SK-N-SH treated with all-trans-retinoic acid at 6 μM for 48 hours (cell line): ENCODE data around the gene GRB2.
"Not testable (repeated sequence)": the region's sequence is repeated elsewhere in the genome, so short reads cannot be mapped to it uniquely, and the experiment has no call there.

ENCODE experiments used
- ATAC-seq: fragments of 200-7000 bp; cut with Tn5 transposase; 3 replicates; pipeline ENCODE4 v1.9.1; 2020; ENCODE audit warnings: mild to moderate bottlenecking, moderate library complexity
- BACH2 ChIP-seq: fragments of 250-450 bp; sonication (Bioruptor Pico); IDR thresholded peaks from 2 replicates; pipeline ENCODE4 v1.9.0; 2021; ENCODE audit warnings: mild to moderate bottlenecking, borderline replicate concordance
- CREB5 ChIP-seq: fragments of 250-450 bp; sonication (Bioruptor Pico); IDR thresholded peaks from 2 replicates; pipeline ENCODE4 v1.5.1; 2020; ENCODE audit warnings: low read depth, mild to moderate bottlenecking, moderate library complexity
- CSDC2 ChIP-seq: fragments of 250-450 bp; sonication (Bioruptor Pico); IDR thresholded peaks from 2 replicates; pipeline ENCODE4 v1.5.0; 2020; ENCODE audit warnings: mild to moderate bottlenecking, moderate library complexity
- CSRNP3 ChIP-seq: fragments of 250-450 bp; sonication (Bioruptor Pico); IDR thresholded peaks from 2 replicates; pipeline ENCODE4 v1.5.1; 2021; ENCODE audit warnings: mild to moderate bottlenecking, moderate library complexity
- ESRRG ChIP-seq: fragments of 250-450 bp; sonication (Bioruptor Pico); IDR thresholded peaks from 2 replicates; pipeline ENCODE4 v1.6.1; 2021; ENCODE audit warnings: mild to moderate bottlenecking
- ISL1 ChIP-seq: fragments of 250-450 bp; sonication (Bioruptor Pico); IDR thresholded peaks from 2 replicates; pipeline ENCODE4 v2.1.2; 2022; ENCODE audit warnings: mild to moderate bottlenecking, moderate library complexity
- OSR1 ChIP-seq: fragments of 250-450 bp; sonication (Bioruptor Pico); IDR thresholded peaks from 2 replicates; pipeline ENCODE4 v1.8.0; 2022; ENCODE audit warnings: moderate library complexity, mild to moderate bottlenecking, inconsistent platforms
- POU6F1 ChIP-seq: fragments of 250-450 bp; sonication (Bioruptor Pico); IDR thresholded peaks from 2 replicates; pipeline ENCODE4 v1.8.0; 2021; ENCODE audit warnings: low read depth, mild to moderate bottlenecking, moderate library complexity, borderline replicate concordance
- PPARA ChIP-seq: fragments of 250-450 bp; sonication (Bioruptor Pico); IDR thresholded peaks from 2 replicates; pipeline ENCODE4 v1.5.0; 2020; ENCODE audit warnings: mild to moderate bottlenecking, borderline replicate concordance
- RARB ChIP-seq: fragments of 250-450 bp; sonication (Bioruptor Pico); IDR thresholded peaks from 2 replicates; pipeline ENCODE4 v1.8.0; 2021; ENCODE audit warnings: mild to moderate bottlenecking, moderate library complexity
- TCF4 ChIP-seq: fragments of 250-450 bp; sonication (Bioruptor Pico); IDR thresholded peaks from 2 replicates; pipeline ENCODE4 v1.8.0; 2021; ENCODE audit warnings: mild to moderate bottlenecking, moderate library complexity, borderline replicate concordance
- TOX ChIP-seq: fragments of 250-450 bp; sonication (Bioruptor Pico); IDR thresholded peaks from 2 replicates; pipeline ENCODE4 v1.8.0; 2021; ENCODE audit warnings: mild to moderate bottlenecking, moderate library complexity, borderline replicate concordance
- TSHZ2 ChIP-seq: fragments of 250-450 bp; sonication (Bioruptor Pico); IDR thresholded peaks from 2 replicates; pipeline ENCODE4 v1.5.0; 2020; ENCODE audit warnings: mild to moderate bottlenecking, moderate library complexity
- ZFP3 ChIP-seq: fragments of 250-450 bp; sonication (Bioruptor Pico); IDR thresholded peaks from 2 replicates; pipeline ENCODE4 v1.5.0; 2020; ENCODE audit warnings: mild to moderate bottlenecking, moderate library complexity
- ZFP30 ChIP-seq: fragments of 450-650 bp; formaldehyde crosslinking; IDR thresholded peaks from 2 replicates; pipeline ENCODE4 v1.5.0; 2022; ENCODE audit warnings: mild to moderate bottlenecking, moderate library complexity
- ZNF565 ChIP-seq: fragments of 450-650 bp; formaldehyde crosslinking; conservative IDR thresholded peaks from 2 replicates; pipeline ENCODE4 v1.5.0; 2020; ENCODE audit warnings: low read depth, mild to moderate bottlenecking, moderate library complexity
- ZNF70 ChIP-seq: fragments of 450-650 bp; formaldehyde crosslinking; IDR thresholded peaks from 2 replicates; pipeline ENCODE4 v1.5.0; 2020; ENCODE audit warnings: mild to moderate bottlenecking, moderate library complexity

GRB2 gene

GRCh38 chr17:75450270-75450669, 44.8 kb upstream of the GRB2 start (continued):
- TF ChIP-seq POU6F1 (CRISPR knock-in tag) (no peak), ESRRG (no peak), ZFP30 (CRISPR knock-in tag) (no peak), TOX (CRISPR knock-in tag) (no peak)

- TF ChIP-seq CREB5 (CRISPR knock-in tag) (no peak), CSDC2 (CRISPR knock-in tag) (no peak), PPARA (CRISPR knock-in tag) (no peak)
- TF ChIP-seq, all 23 proteins: peak for 0
- ATAC-seq: no peak
These were observed 42.7 kb upstream of the GRB2 start for GRCh38 chr17:75447951-75448856.

- ATAC-seq: not testable (repeated sequence)
These were observed 40.4 kb upstream of the GRB2 start for GRCh38 chr17:75445896-75446295.

- TF ChIP-seq TCF4 (CRISPR knock-in tag): no peak
- TF ChIP-seq ZNF565 (CRISPR knock-in tag): no peak
- TF ChIP-seq, all 23 proteins: peak for 0
- no peak for ATAC-seq
These were observed 39.8 kb upstream of the GRB2 start for GRCh38 chr17:75445296-75445695.

GRCh38 chr17:75442168-75443103, 37.0 kb upstream of the GRB2 start:
- no peak for ATAC-seq
- TF ChIP-seq BACH2 (CRISPR knock-in tag): no peak
- no peak for TF ChIP-seq ZFP3
- no peak for TF ChIP-seq TOX (CRISPR knock-in tag)
- TF ChIP-seq RARB (CRISPR knock-in tag): no peak
- no peak for TF ChIP-seq TSHZ2 (CRISPR knock-in tag)
- TF ChIP-seq OSR1: no peak
- no peak for TF ChIP-seq CSRNP3 (CRISPR knock-in tag)
- no peak for TF ChIP-seq TCF4 (CRISPR knock-in tag)
- TF ChIP-seq PPARA (CRISPR knock-in tag): no peak
- TF ChIP-seq ZNF70 (CRISPR knock-in tag): no peak
- no peak for TF ChIP-seq ISL1 (CRISPR knock-in tag)
